Left cardiac atrium (tissue), 4 donors: Measurements from ENCODE around the gene RNF7. TPM values are rescaled to one million over a fixed set of nuclear protein-coding genes. Genes with fewer than 3 reads are reported as not detected.
"Not testable (repeated sequence)": the region's sequence is repeated elsewhere in the genome, so short reads cannot be mapped to it uniquely, and the experiment has no call there.

Experiments
- ATAC-seq, 2 donors: fragments of 200-7000 bp; cut with Tn5 transposase; one replicate each; pipeline ENCODE4 v1.9.1; 2020; ENCODE audit warnings: mild to moderate bottlenecking in 2 of 2, moderate library complexity in 2 of 2
- DNase-seq: peaks from one replicate; pipeline ENCODE4 v3.0.0-alpha.2; 2020
- intact Hi-C, 2 donors: fragments of 100-400 bp; cut with DNase I; formaldehyde crosslinking; loops; one replicate each; pipeline versions ENCODE4 v1.14.1 to v1.15.1; 2022 to 2023
- long read RNA-seq: library from polyadenylated mRNA; unstranded; transcript quantifications from one replicate; pipeline ENCODE4 v2.0.0, GENCODE V29; 2021
- total RNA-seq, 2 donors: library from RNA; stranded (reverse); fragmentation: NEBNext Ultra II Directional; extraction: Animal tissue kit (Norgen Biotek cat#: 25700); gene quantifications; one replicate each; pipeline ENCODE4 v1.2.1, GENCODE V29; 2021
- donor health status: DM: no; HTN: yes; CAD: no.
- donor health status: DM: no; HTN: yes; CAD: no; lungs with severe emphysema.
- donor health status: DM: yes; HTN: yes; CAD: no.
- donor health status: Dilated cardiomyopathy.

Gene RNF7
- 10 to 100 TPM; 70.2 to 76.0 TPM for total RNA-seq
- long read RNA-seq, transcript RNF7-201 (3 exons, 2,763 nt), result major isoform, 23 of 28 reads
- long read RNA-seq, partial matches to known transcripts, result 0 of 28 reads
- long read RNA-seq, other reads (novel, unspliced or antisense), result 0 of 28 reads

GRCh38 chr3:141738022-141738890 lies at the start of gene RNF7:
Gene RNF7 (plus strand): TSS chr3:141738298. CDS start chr3:141738342, 44 bp downstream.
- intact Hi-C loops, result loop anchor here (1.0 to 10.0 kb wide), 4 partner anchors 133 to 175 kb away; partner anchors contain the start of gene ATP1B3 (in 2 of the 2)
- peak; percentile 98 for ATAC-seq
- peak; percentile 95 for DNase-seq

- no peak for DNase-seq
- ATAC-seq, result peak in 1 of 2 donors; percentile 12
- intact Hi-C loops, result no loop called here
These were observed 47.5 kb upstream of the RNF7 start for GRCh38 chr3:141690431-141691072.

- DNase-seq, ATAC-seq, intact Hi-C loops: not testable (repeated sequence)
These were observed 46.6 kb upstream of the RNF7 start for GRCh38 chr3:141691471-141691870.

GRCh38 chr3:141692973-141693372 lies 45.1 kb upstream of the RNF7 start:
- DNase-seq, intact Hi-C loops, ATAC-seq: not testable (repeated sequence)

- DNase-seq (no peak), ATAC-seq (no peak)
- intact Hi-C loops, result no loop called here
These were observed 38.8 kb upstream of the RNF7 start for GRCh38 chr3:141699324-141699723.

- no peak for DNase-seq
- intact Hi-C loops, result no loop called here
- ATAC-seq, result no peak
These were observed 38.2 kb upstream of the RNF7 start for GRCh38 chr3:141699897-141700296.

- DNase-seq, intact Hi-C loops, ATAC-seq: not testable (repeated sequence)
These were observed 34.7 kb upstream of the RNF7 start for GRCh38 chr3:141703367-141703766.

GRCh38 chr3:141707741-141708203 lies 30.3 kb upstream of the RNF7 start:
- intact Hi-C loops, result no loop called here
- no peak for DNase-seq
- ATAC-seq, result no peak

- ATAC-seq (no peak), DNase-seq (no peak)
- intact Hi-C loops, result no loop called here
These were observed 29.7 kb upstream of the RNF7 start for GRCh38 chr3:141708367-141708766.

GRCh38 chr3:141709126-141709770 lies 28.9 kb upstream of the RNF7 start:
- no peak for ATAC-seq
- no peak for DNase-seq
- intact Hi-C loops, result no loop called here

GRCh38 chr3:141710121-141710520 lies 28.0 kb upstream of the RNF7 start:
- intact Hi-C loops, result no loop called here
- DNase-seq (no peak), ATAC-seq (no peak)

GRCh38 chr3:141710888-141711616 lies 27.0 kb upstream of the RNF7 start:
- DNase-seq (no peak), ATAC-seq (peak; percentile 44 to 53)
- intact Hi-C loops, result no loop called here

- no peak for ATAC-seq
- intact Hi-C loops, result no loop called here
- DNase-seq, result no peak
These were observed 23.4 kb upstream of the RNF7 start for GRCh38 chr3:141714671-141715070.

GRCh38 chr3:141722081-141722480 lies 16.0 kb upstream of the RNF7 start:
- DNase-seq (no peak), ATAC-seq (no peak)
- intact Hi-C loops, result no loop called here

- no peak for DNase-seq
- intact Hi-C loops, result no loop called here
- no peak for ATAC-seq
These were observed 15.4 kb upstream of the RNF7 start for GRCh38 chr3:141722648-141723047.

GRCh38 chr3:141723255-141723654 lies 14.8 kb upstream of the RNF7 start:
- intact Hi-C loops, result no loop called here
- no peak for DNase-seq

GRCh38 chr3:141724186-141724585 lies 13.9 kb upstream of the RNF7 start:
- ATAC-seq (no peak), DNase-seq (no peak)
- intact Hi-C loops, result no loop called here

More at GRCh38 chr3:141723255-141723654, 14.8 kb upstream of the RNF7 start:
- ATAC-seq, result no peak

- DNase-seq (no peak), ATAC-seq (no peak)
- intact Hi-C loops, result no loop called here
These were observed 13.1 kb upstream of the RNF7 start for GRCh38 chr3:141725036-141725435.

- intact Hi-C loops, result no loop called here
- ATAC-seq, result no peak
These were observed 11.6 kb upstream of the RNF7 start for GRCh38 chr3:141726483-141726882.

More at GRCh38 chr3:141726483-141726882, 11.6 kb upstream of the RNF7 start:
- DNase-seq, result no peak
